ENCODE measurements around the gene ANTXR1.

The ANTXR1 gene

GRCh38 chr2:69156624-69157023 is 143.6 kb downstream of the ANTXR1 start:
- H3K27me3 ChIP-seq (ENCODE audit: insufficient read depth, low read depth) = no peaks in the 10 kb centered on the region
- H3K4me1 ChIP-seq (ENCODE audit: low read depth, poor library complexity, severe bottlenecking) = no peaks in the 10 kb centered on the region
- no peaks in the 10 kb centered on the region for H4K20me1 ChIP-seq (ENCODE audit: insufficient read depth)
- H2AFZ ChIP-seq (ENCODE audit: low read depth) = no peak overlapping the region
- H3K79me2 ChIP-seq (ENCODE audit: insufficient read depth, low read depth) = no peaks in the 10 kb centered on the region
- no peak for TF ChIP-seq CTCF (conservative IDR thresholded peaks at IDR 0.05; ENCODE audit: low read depth, low read length)
- no peaks in the 10 kb centered on the region for H3K36me3 ChIP-seq (ENCODE audit: insufficient read depth)
- H3K27ac ChIP-seq = no peak overlapping the region
- H3K9ac ChIP-seq = no peak overlapping the region
- H3K4me3 ChIP-seq (IDR thresholded peaks at IDR 0.05; ENCODE audit: insufficient read depth, low read depth, low read length) = no peak overlapping the region
- H3K4me2 ChIP-seq = no peak overlapping the region

- Histone ChIP-seq H3K36me3 (ENCODE audit: insufficient read depth) (no peaks in the 10 kb centered on the region), H3K27ac (no peak overlapping the region), H3K9ac (no peak overlapping the region), H3K4me1 (ENCODE audit: low read depth, poor library complexity, severe bottlenecking) (no peaks in the 10 kb centered on the region), H4K20me1 (ENCODE audit: insufficient read depth) (no peaks in the 10 kb centered on the region), H3K4me2 (no peak overlapping the region), H3K4me3 (IDR thresholded peaks at IDR 0.05; ENCODE audit: insufficient read depth, low read depth, low read length) (no peak overlapping the region), H3K27me3 (ENCODE audit: insufficient read depth, low read depth) (no peaks in the 10 kb centered on the region), H2AFZ (ENCODE audit: low read depth) (no peak overlapping the region), H3K79me2 (ENCODE audit: insufficient read depth, low read depth) (no peaks in the 10 kb centered on the region)
- TF ChIP-seq CTCF (conservative IDR thresholded peaks at IDR 0.05; ENCODE audit: low read depth, low read length) = no peak
Observed at GRCh38 chr2:69157441-69157840, 144.5 kb downstream of the ANTXR1 start.

- Histone ChIP-seq H3K36me3 (ENCODE audit: insufficient read depth) (no peaks in the 10 kb centered on the region), H3K9ac (no peak overlapping the region), H3K27me3 (ENCODE audit: insufficient read depth, low read depth) (no peaks in the 10 kb centered on the region), H3K27ac (no peak overlapping the region), H3K79me2 (ENCODE audit: insufficient read depth, low read depth) (no peaks in the 10 kb centered on the region), H4K20me1 (ENCODE audit: insufficient read depth) (no peaks in the 10 kb centered on the region), H2AFZ (ENCODE audit: low read depth) (no peak overlapping the region), H3K4me1 (ENCODE audit: low read depth, poor library complexity, severe bottlenecking) (no peaks in the 10 kb centered on the region), H3K4me3 (IDR thresholded peaks at IDR 0.05; ENCODE audit: insufficient read depth, low read depth, low read length) (no peak overlapping the region), H3K4me2 (no peak overlapping the region)
- no peak for TF ChIP-seq CTCF (conservative IDR thresholded peaks at IDR 0.05; ENCODE audit: low read depth, low read length)
Observed at GRCh38 chr2:69159986-69160385, 147.0 kb downstream of the ANTXR1 start.

GRCh38 chr2:69162057-69162456 is 149.1 kb downstream of the ANTXR1 start:
- Histone ChIP-seq H3K27ac (no peak overlapping the region), H3K4me3 (IDR thresholded peaks at IDR 0.05; ENCODE audit: insufficient read depth, low read depth, low read length) (no peak overlapping the region), H3K27me3 (ENCODE audit: insufficient read depth, low read depth) (no peaks in the 10 kb centered on the region), H3K79me2 (ENCODE audit: insufficient read depth, low read depth) (no peaks in the 10 kb centered on the region), H3K4me1 (ENCODE audit: low read depth, poor library complexity, severe bottlenecking) (no peaks in the 10 kb centered on the region), H3K4me2 (no peak overlapping the region), H2AFZ (ENCODE audit: low read depth) (no peak overlapping the region), H4K20me1 (ENCODE audit: insufficient read depth) (no peaks in the 10 kb centered on the region), H3K36me3 (ENCODE audit: insufficient read depth) (no peaks in the 10 kb centered on the region), H3K9ac (no peak overlapping the region)
- TF ChIP-seq CTCF (conservative IDR thresholded peaks at IDR 0.05; ENCODE audit: low read depth, low read length) = no peak

- Histone ChIP-seq H4K20me1 (ENCODE audit: insufficient read depth) (no peaks in the 10 kb centered on the region), H3K27me3 (ENCODE audit: insufficient read depth, low read depth) (no peaks in the 10 kb centered on the region), H3K4me3 (IDR thresholded peaks at IDR 0.05; ENCODE audit: insufficient read depth, low read depth, low read length) (no peak overlapping the region), H3K4me1 (ENCODE audit: low read depth, poor library complexity, severe bottlenecking) (no peaks in the 10 kb centered on the region), H2AFZ (ENCODE audit: low read depth) (no peak overlapping the region), H3K4me2 (no peak overlapping the region), H3K79me2 (ENCODE audit: insufficient read depth, low read depth) (no peaks in the 10 kb centered on the region), H3K27ac (no peak overlapping the region), H3K9ac (no peak overlapping the region), H3K36me3 (ENCODE audit: insufficient read depth) (no peaks in the 10 kb centered on the region)
- no peak for TF ChIP-seq CTCF (conservative IDR thresholded peaks at IDR 0.05; ENCODE audit: low read depth, low read length)
Observed at GRCh38 chr2:69163109-69163508, 150.1 kb downstream of the ANTXR1 start.

All from KMS-11 (cell line).